ENCODE data around the gene MN1. TPM values are rescaled to one million over a fixed set of nuclear protein-coding genes. Genes with fewer than 3 reads are reported as not detected.

The MN1 gene
- total RNA-seq, 1 donor from 2014 or later: 0.07 TPM

- H3K4me3 Mint-ChIP-seq: no peak overlapping the region
- no peak overlapping the region for H3K27ac Mint-ChIP-seq
- H3K36me3 Mint-ChIP-seq (ENCODE audit: low read depth): no peaks in the 10 kb centered on the region
- ChIA-PET CTCF (no interaction called here), POLR2A (no interaction called here)
- ATAC-seq (ENCODE audit: low read depth) (no peak), DNase-seq (no peak)
- peaks cover 23% of the 10 kb centered on the region for H3K27me3 Mint-ChIP-seq
- no peak for TF ChIP-seq CTCF (IDR thresholded peaks at IDR 0.05)
- intact Hi-C loops (cut with micrococcal nuclease): no loop called here
- H3K9me3 Mint-ChIP-seq: no peaks in the 10 kb centered on the region
- no peaks in the 10 kb centered on the region for H3K4me1 Mint-ChIP-seq
Measured at GRCh38 chr22:27780161-27780575, 21.4 kb downstream of the MN1 start.

- ChIA-PET POLR2A (no interaction called here), CTCF (no interaction called here)
- DNase-seq: no peak
- no peak for ATAC-seq (ENCODE audit: low read depth)
- no peaks in the 10 kb centered on the region for H3K9me3 Mint-ChIP-seq
- intact Hi-C loops (cut with micrococcal nuclease): no loop called here
- no peaks in the 10 kb centered on the region for H3K4me1 Mint-ChIP-seq
- no peak for TF ChIP-seq CTCF (IDR thresholded peaks at IDR 0.05)
- no peak overlapping the region for H3K27ac Mint-ChIP-seq
- no peak overlapping the region for H3K4me3 Mint-ChIP-seq
- no peaks in the 10 kb centered on the region for H3K36me3 Mint-ChIP-seq (ENCODE audit: low read depth)
- H3K27me3 Mint-ChIP-seq: peaks cover 23% of the 10 kb centered on the region
Measured at GRCh38 chr22:27779643-27780042, 21.9 kb downstream of the MN1 start.

DNA sequence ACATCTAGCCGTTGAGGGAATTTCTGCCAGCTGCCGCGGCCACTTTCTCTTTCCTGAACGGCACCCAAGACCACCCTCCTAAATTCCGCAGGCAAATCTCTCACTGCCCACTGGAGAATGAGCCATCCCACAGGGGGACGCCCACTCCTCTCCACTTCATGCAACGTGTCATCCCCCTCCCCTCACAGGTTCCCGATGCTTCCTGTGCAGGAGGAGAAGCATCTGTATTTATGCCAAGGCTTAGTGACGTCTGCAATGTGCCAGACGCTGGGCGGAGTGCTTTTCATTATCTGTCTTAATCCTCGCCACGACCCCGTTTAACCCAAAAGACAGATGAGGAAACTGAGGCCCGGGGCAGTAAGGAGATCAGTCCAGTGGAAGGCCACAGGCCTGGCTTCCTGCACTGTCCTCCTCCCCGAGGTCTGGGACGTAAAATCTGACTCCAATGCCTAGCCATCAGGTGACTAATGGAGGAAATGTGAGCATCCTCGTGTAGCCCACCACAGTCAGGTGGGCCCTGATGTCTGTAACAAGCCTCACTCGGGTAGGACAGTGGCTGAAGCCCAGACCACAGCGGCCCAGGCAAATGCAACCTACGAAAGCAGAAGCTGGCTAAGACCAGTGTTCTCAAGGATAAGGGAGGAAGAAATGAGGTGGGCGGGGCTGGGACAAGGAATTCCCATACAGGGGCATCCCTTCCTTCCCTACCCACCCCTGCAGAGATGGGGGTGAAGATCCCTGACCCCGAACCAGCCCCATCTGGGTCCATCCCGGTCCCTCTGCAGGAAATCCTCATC is 23.1 kb downstream of the MN1 start:
- no peak for ATAC-seq (ENCODE audit: low read depth)
- Mint-ChIP-seq H3K36me3 (ENCODE audit: low read depth) (no peaks in the 10 kb centered on the region), H3K9me3 (no peaks in the 10 kb centered on the region), H3K4me3 (no peak overlapping the region), H3K27ac (no peak overlapping the region), H3K27me3 (peaks cover 28% of the 10 kb centered on the region), H3K4me1 (no peaks in the 10 kb centered on the region)
- ChIA-PET CTCF (no interaction called here), POLR2A (no interaction called here)
- no peak for TF ChIP-seq CTCF (IDR thresholded peaks at IDR 0.05)
- intact Hi-C loops (cut with micrococcal nuclease): no loop called here
- no peak for DNase-seq

GRCh38 chr22:27777128-27777527 is 24.4 kb downstream of the MN1 start:
- Mint-ChIP-seq H3K4me3 (no peak overlapping the region), H3K27ac (no peak overlapping the region), H3K9me3 (no peaks in the 10 kb centered on the region), H3K27me3 (peaks cover 28% of the 10 kb centered on the region), H3K36me3 (ENCODE audit: low read depth) (no peaks in the 10 kb centered on the region), H3K4me1 (no peaks in the 10 kb centered on the region)
- ChIA-PET POLR2A (no interaction called here), CTCF (no interaction called here)
- no peak for ATAC-seq (ENCODE audit: low read depth)
- intact Hi-C loops (cut with micrococcal nuclease): no loop called here
- no peak for TF ChIP-seq CTCF (IDR thresholded peaks at IDR 0.05)
- no peak for DNase-seq

DNA sequence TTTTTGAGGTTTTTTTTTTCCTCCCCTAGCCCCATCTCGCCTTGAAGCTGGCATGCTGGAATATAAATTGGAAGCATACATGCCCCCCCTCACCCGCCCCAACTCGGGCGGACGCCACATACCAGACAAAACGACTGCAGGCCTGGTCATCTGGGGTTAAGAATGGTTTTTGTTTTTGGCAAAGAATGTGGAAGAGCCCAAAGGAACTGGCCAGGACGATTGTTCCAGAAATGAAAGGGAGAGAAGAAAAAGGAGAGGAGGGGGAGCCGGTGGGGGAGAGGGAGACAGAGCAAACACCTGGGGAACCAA is 25.0 kb downstream of the MN1 start:
- Mint-ChIP-seq H3K4me1 (no peaks in the 10 kb centered on the region), H3K36me3 (ENCODE audit: low read depth) (no peaks in the 10 kb centered on the region), H3K4me3 (no peak overlapping the region), H3K9me3 (no peaks in the 10 kb centered on the region), H3K27ac (no peak overlapping the region), H3K27me3 (peaks cover 28% of the 10 kb centered on the region)
- ATAC-seq (ENCODE audit: low read depth): no peak
- POLR2A ChIA-PET: no interaction called here
- TF ChIP-seq CTCF (IDR thresholded peaks at IDR 0.05): no peak
- CTCF ChIA-PET: no interaction called here
- intact Hi-C loops (cut with micrococcal nuclease): no loop called here
- no peak for DNase-seq

Measured in activated B cell treated with CpG ODN at 0.5 μM for 24 hours (primary cell).